Glutamatergic neuron (in vitro differentiated cells): ENCODE results near the gene ARF5. TPM values are rescaled to one million over a fixed set of nuclear protein-coding genes. Genes with fewer than 3 reads are reported as not detected.

Experiments used
- DNase-seq: peaks from one replicate; pipeline ENCODE4 v3.0.0; 2022
- H3K27ac Mint-ChIP-seq: one replicate; pipeline ENCODE4 v1.8.0; 2020; ENCODE audit warnings: mild to moderate bottlenecking, mixed read lengths, inconsistent platforms; ENCODE audit not compliant: unreplicated experiment
- H3K27me3 Mint-ChIP-seq: one replicate; pipeline ENCODE4 v1.8.0; 2020; ENCODE audit warnings: mild to moderate bottlenecking, moderate library complexity, mixed read lengths, inconsistent platforms; ENCODE audit not compliant: unreplicated experiment
- H3K36me3 Mint-ChIP-seq: one replicate; pipeline ENCODE4 v1.8.0; 2020; ENCODE audit warnings: mild to moderate bottlenecking, mixed read lengths, inconsistent platforms; ENCODE audit not compliant: unreplicated experiment
- H3K4me1 Mint-ChIP-seq: one replicate; pipeline ENCODE4 v1.8.0; 2020; ENCODE audit warnings: mild to moderate bottlenecking, low read depth, mixed read lengths, inconsistent platforms; ENCODE audit not compliant: unreplicated experiment
- H3K4me3 Mint-ChIP-seq: one replicate; pipeline ENCODE4 v1.8.0; 2020; ENCODE audit warnings: mild to moderate bottlenecking, mixed read lengths, inconsistent platforms; ENCODE audit not compliant: unreplicated experiment
- H3K9me3 Mint-ChIP-seq: one replicate; pipeline ENCODE4 v1.8.0; 2020; ENCODE audit warnings: mild to moderate bottlenecking, moderate library complexity, mixed read lengths, inconsistent platforms; ENCODE audit not compliant: unreplicated experiment
- total RNA-seq: library from RNA; stranded (reverse); fragmentation: NEBNext Ultra II Directional; extraction: Animal tissue kit (Norgen Biotek cat#: 25700); gene quantifications from one replicate; pipeline ENCODE4 v1.2.1, GENCODE V29; 2021; ENCODE audit not compliant: unreplicated experiment
- TF ChIP-seq, protein P1 (sequence below): fragments of 200-600 bp; sonication (generic); IDR thresholded peaks from one replicate; pipeline ENCODE4 v1.5.0; 2021; ENCODE audit not compliant: partially characterized antibody, unreplicated experiment

Gene ARF5
- total RNA-seq, 1 donor from 2014 or later: 137 TPM

GRCh38 chr7:127571741-127572505, 16.3 kb upstream of the ARF5 start:
- TF ChIP-seq, protein P1, sequence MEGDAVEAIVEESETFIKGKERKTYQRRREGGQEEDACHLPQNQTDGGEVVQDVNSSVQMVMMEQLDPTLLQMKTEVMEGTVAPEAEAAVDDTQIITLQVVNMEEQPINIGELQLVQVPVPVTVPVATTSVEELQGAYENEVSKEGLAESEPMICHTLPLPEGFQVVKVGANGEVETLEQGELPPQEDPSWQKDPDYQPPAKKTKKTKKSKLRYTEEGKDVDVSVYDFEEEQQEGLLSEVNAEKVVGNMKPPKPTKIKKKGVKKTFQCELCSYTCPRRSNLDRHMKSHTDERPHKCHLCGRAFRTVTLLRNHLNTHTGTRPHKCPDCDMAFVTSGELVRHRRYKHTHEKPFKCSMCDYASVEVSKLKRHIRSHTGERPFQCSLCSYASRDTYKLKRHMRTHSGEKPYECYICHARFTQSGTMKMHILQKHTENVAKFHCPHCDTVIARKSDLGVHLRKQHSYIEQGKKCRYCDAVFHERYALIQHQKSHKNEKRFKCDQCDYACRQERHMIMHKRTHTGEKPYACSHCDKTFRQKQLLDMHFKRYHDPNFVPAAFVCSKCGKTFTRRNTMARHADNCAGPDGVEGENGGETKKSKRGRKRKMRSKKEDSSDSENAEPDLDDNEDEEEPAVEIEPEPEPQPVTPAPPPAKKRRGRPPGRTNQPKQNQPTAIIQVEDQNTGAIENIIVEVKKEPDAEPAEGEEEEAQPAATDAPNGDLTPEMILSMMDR: no peak
- no peaks in the 10 kb centered on the region for H3K9me3 Mint-ChIP-seq
- no peak for DNase-seq
- no peaks in the 10 kb centered on the region for H3K4me1 Mint-ChIP-seq
- H3K27me3 Mint-ChIP-seq: no peaks in the 10 kb centered on the region
- no peak overlapping the region for H3K4me3 Mint-ChIP-seq
- no peak overlapping the region for H3K27ac Mint-ChIP-seq
- H3K36me3 Mint-ChIP-seq: no peaks in the 10 kb centered on the region

DNA sequence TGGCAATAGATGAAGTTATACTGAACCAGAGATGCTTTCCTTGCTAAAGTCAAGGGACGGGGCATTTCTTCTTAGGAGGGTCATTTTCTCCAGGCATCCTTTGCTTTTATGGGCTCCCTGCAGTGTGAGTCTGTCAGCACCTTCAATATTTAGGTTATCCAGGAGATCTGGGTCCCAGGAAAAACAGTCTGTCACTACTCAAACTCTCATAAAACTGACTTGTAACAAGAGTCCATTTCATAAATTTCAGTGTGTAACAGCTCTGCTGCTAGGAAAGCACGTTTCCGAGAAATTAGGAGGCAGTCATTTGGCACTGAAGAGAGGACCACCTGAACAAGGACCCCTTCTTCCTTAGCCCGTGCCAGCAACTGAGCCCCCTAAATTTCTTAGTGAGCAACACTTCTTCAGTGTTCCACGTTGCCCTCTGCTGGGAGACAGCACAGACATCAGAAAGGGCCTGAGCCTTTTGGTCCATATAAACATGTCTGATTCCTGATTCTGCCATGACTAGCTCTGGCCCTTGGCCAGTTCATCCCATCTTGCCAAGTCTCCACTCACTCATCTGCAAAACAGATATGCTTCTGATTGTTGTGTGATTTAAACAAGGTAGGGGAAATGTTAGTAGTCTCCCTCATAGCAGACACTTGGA, 10.1 kb upstream of the ARF5 start:
- no peak overlapping the region for H3K4me3 Mint-ChIP-seq
- TF ChIP-seq, protein P1: no peak
- peaks cover 5% of the 10 kb centered on the region for H3K36me3 Mint-ChIP-seq
- no peak for DNase-seq
- H3K27ac Mint-ChIP-seq: no peak overlapping the region
- no peaks in the 10 kb centered on the region for H3K27me3 Mint-ChIP-seq
- H3K4me1 Mint-ChIP-seq: peaks cover 3% of the 10 kb centered on the region
- no peaks in the 10 kb centered on the region for H3K9me3 Mint-ChIP-seq

DNA sequence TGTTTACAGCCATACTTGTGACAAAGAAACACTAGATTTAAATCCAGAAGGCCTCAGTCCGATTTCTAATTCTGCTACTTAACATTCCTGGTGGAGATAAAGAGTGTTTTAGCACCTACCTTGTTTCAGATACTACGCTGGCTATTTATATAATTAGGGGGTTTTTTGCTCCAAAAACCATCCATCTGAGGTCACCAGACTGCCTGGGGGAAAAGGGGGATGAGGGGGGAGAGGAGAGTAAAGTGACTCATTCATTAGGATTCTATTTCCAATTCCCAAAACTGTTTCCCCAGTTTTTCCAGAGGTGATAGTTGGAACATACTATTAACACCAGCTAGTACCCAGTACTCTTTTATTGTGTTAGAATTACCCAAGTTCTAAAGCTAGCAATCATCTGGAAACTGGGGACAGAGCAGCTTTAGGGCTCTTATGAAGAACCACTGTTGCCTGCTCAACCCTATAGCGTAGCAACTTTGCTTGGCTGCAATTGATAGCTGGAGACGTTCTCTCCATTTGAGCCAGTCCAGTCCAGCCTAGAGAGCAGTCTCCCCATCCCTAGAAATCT, 9.4 kb upstream of the ARF5 start:
- DNase-seq: no peak
- Mint-ChIP-seq H3K36me3 (peaks cover 5% of the 10 kb centered on the region), H3K4me3 (no peak overlapping the region), H3K9me3 (no peaks in the 10 kb centered on the region), H3K27me3 (no peaks in the 10 kb centered on the region), H3K4me1 (peaks cover 5% of the 10 kb centered on the region), H3K27ac (no peak overlapping the region)
- TF ChIP-seq, protein P1: no peak

- Mint-ChIP-seq H3K27me3 (peaks cover 1% of the 10 kb centered on the region), H3K4me1 (peaks cover 13% of the 10 kb centered on the region), H3K4me3 (no peak overlapping the region), H3K36me3 (peaks cover 5% of the 10 kb centered on the region), H3K27ac (no peak overlapping the region), H3K9me3 (no peaks in the 10 kb centered on the region)
- no peak for DNase-seq
- TF ChIP-seq, protein P1: no peak
These were observed 7.6 kb upstream of the ARF5 start for GRCh38 chr7:127580612-127581011.

GRCh38 chr7:127581716-127582115, 6.5 kb upstream of the ARF5 start:
- Mint-ChIP-seq H3K36me3 (peaks cover 5% of the 10 kb centered on the region), H3K9me3 (peaks cover 3% of the 10 kb centered on the region), H3K27me3 (peaks cover 1% of the 10 kb centered on the region), H3K4me3 (no peak overlapping the region), H3K27ac (no peak overlapping the region), H3K4me1 (peaks cover 13% of the 10 kb centered on the region)
- no peak for DNase-seq
- TF ChIP-seq, protein P1: no peak
